ENCODE data around the gene MSH3.

MSH3 gene

GRCh38 chr5:80885396-80886000, 231.0 kb downstream of the MSH3 start:
- no peaks in the 10 kb centered on the region for H3K9me3 ChIP-seq (ENCODE audit: control insufficient read depth, insufficient read depth, low read depth, low read length)
- peaks cover 3 to 7% of the 10 kb centered on the region in 2 experiments; a peak in 2 of 3 replicates for H3K36me3 ChIP-seq (ENCODE audit: control insufficient read depth in 2 of 2, insufficient read depth in 1 of 2, low read length in 2 of 2)
- POLR2A ChIA-PET = interaction anchor here (0.7 kb wide), 1 partner anchor 72 kb away, joined by 4 read pairs; no protein-coding TSS in a partner anchor
- CTCF ChIA-PET = no interaction called here
- no peak overlapping the region for H3K4me3 ChIP-seq (ENCODE audit: low read depth, low read length)
- H3K27ac ChIP-seq (ENCODE audit: extremely low read depth, low read depth, low read length) = no peak overlapping the region
- no peaks in the 10 kb centered on the region for H3K4me1 ChIP-seq (ENCODE audit: control insufficient read depth, insufficient read depth, low read length)
- TF ChIP-seq SCRT1 (tag by site-specific recombination; IDR thresholded peaks at IDR 0.05; ENCODE audit: borderline replicate concordance) = no peak
- no peak for TF ChIP-seq GLI2 (tag by site-specific recombination; IDR thresholded peaks at IDR 0.05; ENCODE audit: borderline replicate concordance, low read depth)
- no peak for TF ChIP-seq ZNF416 (tag by site-specific recombination; IDR thresholded peaks at IDR 0.05)
- no peak for TF ChIP-seq ZNF707 (tag by site-specific recombination; IDR thresholded peaks at IDR 0.05)
- no peak for TF ChIP-seq GLIS1 (tag by site-specific recombination; IDR thresholded peaks at IDR 0.05)
- no peak for TF ChIP-seq KLF1 (tag by site-specific recombination; IDR thresholded peaks at IDR 0.05)

GRCh38 chr5:80894083-80894482, 239.6 kb downstream of the MSH3 start:
- H3K27ac ChIP-seq (ENCODE audit: extremely low read depth, low read depth, low read length) = no peak overlapping the region
- POLR2A ChIA-PET = no interaction called here
- H3K4me1 ChIP-seq (ENCODE audit: control insufficient read depth, insufficient read depth, low read length) = 0 out of 2 replicates have a peak, but pooled peaks cover 2% of the 10 kb centered on the region
- TF ChIP-seq PBX3 (CRISPR knock-in tag; IDR thresholded peaks at IDR 0.05) = no peak
- no peak for TF ChIP-seq KLF8 (tag by site-specific recombination; IDR thresholded peaks at IDR 0.05)
- CTCF ChIA-PET = no interaction called here
- H3K9me3 ChIP-seq (ENCODE audit: control insufficient read depth, insufficient read depth, low read depth, low read length) = no peaks in the 10 kb centered on the region
- H3K36me3 ChIP-seq (ENCODE audit: control insufficient read depth in 2 of 2, insufficient read depth in 1 of 2, low read length in 2 of 2) = peaks cover 0 to 3% of the 10 kb centered on the region in 2 experiments; a peak in 1 of 3 replicates
- no peak overlapping the region for H3K4me3 ChIP-seq (ENCODE audit: low read depth, low read length)

GRCh38 chr5:80895523-80895922, 241.1 kb downstream of the MSH3 start:
- H3K9me3 ChIP-seq (ENCODE audit: control insufficient read depth, insufficient read depth, low read depth, low read length) = no peaks in the 10 kb centered on the region
- H3K27ac ChIP-seq (ENCODE audit: extremely low read depth, low read depth, low read length) = no peak overlapping the region
- no peaks in the 10 kb centered on the region for H3K36me3 ChIP-seq (ENCODE audit: control insufficient read depth in 2 of 2, insufficient read depth in 1 of 2, low read length in 2 of 2)
- no peak overlapping the region for H3K4me3 ChIP-seq (ENCODE audit: low read depth, low read length)
- CTCF ChIA-PET = no interaction called here
- H3K4me1 ChIP-seq (ENCODE audit: control insufficient read depth, insufficient read depth, low read length) = 0 out of 2 replicates have a peak, but pooled peaks cover 2% of the 10 kb centered on the region
- POLR2A ChIA-PET = no interaction called here
- no peak for TF ChIP-seq ZNF473 (tag by site-specific recombination; IDR thresholded peaks at IDR 0.05)
- TF ChIP-seq ZNF157 (tag by site-specific recombination; IDR thresholded peaks at IDR 0.05) = no peak
- no peak for TF ChIP-seq ZNF548 (tag by site-specific recombination; IDR thresholded peaks at IDR 0.05)
- TF ChIP-seq ZNF341 (tag by site-specific recombination; IDR thresholded peaks at IDR 0.05; ENCODE audit: low read depth) = no peak
- no peak for TF ChIP-seq ZNF416 (tag by site-specific recombination; IDR thresholded peaks at IDR 0.05)
- TF ChIP-seq ZNF558 (tag by site-specific recombination; IDR thresholded peaks at IDR 0.05) = no peak
- no peak for TF ChIP-seq ZNF449 (tag by site-specific recombination; IDR thresholded peaks at IDR 0.05)
- TF ChIP-seq ZNF23 (tag by site-specific recombination; IDR thresholded peaks at IDR 0.05; ENCODE audit: borderline replicate concordance) = no peak
- TF ChIP-seq MEIS1 (CRISPR knock-in tag; IDR thresholded peaks at IDR 0.05; ENCODE audit: borderline replicate concordance) = no peak
- TF ChIP-seq ZSCAN23 (tag by site-specific recombination; IDR thresholded peaks at IDR 0.05) = no peak
- TF ChIP-seq ZNF639 (tag by site-specific recombination; IDR thresholded peaks at IDR 0.05) = no peak
- TF ChIP-seq KLF9 (tag by site-specific recombination; IDR thresholded peaks at IDR 0.05; ENCODE audit: low read depth) = no peak
- no peak for TF ChIP-seq BCL11B (tag by site-specific recombination; IDR thresholded peaks at IDR 0.05; ENCODE audit: low read depth)
- TF ChIP-seq ZNF501 (tag by site-specific recombination; IDR thresholded peaks at IDR 0.05) = no peak
- no peak for TF ChIP-seq ZNF350 (tag by site-specific recombination; IDR thresholded peaks at IDR 0.05)

Measured in HEK293 (cell line).